Right lobe of liver (tissue), 6 donors: Measurements from ENCODE around the gene FAR2. TPM values are rescaled to one million over a fixed set of nuclear protein-coding genes. Genes with fewer than 3 reads are reported as not detected.

Experiments used
- ATAC-seq, 4 donors: fragments of 200-7000 bp; cut with Tn5 transposase; one replicate each; pipeline ENCODE4 v1.9.1; 2020; ENCODE audit warnings: mild to moderate bottlenecking in 4 of 4, moderate library complexity in 4 of 4
- DNase-seq, 3 donors: peaks; one replicate each; pipeline ENCODE4 v3.0.0-alpha.2; 2020
- H3K27ac ChIP-seq, 3 donors: fragments of 200-600 bp; one replicate each; pipeline ENCODE4 v1.8.0; 2022
- H3K27me3 ChIP-seq, 2 donors: fragments of 200-600 bp; one replicate each; pipeline ENCODE4 v1.8.0; 2022
- H3K36me3 ChIP-seq, 4 donors: fragments of 200-600 bp; sonication (generic) in 1 of 4; one replicate each; pipeline versions ENCODE4 v1.5.1 to v1.8.0; 2017 to 2022; ENCODE audit warnings: control low read depth in 1 of 4
- H3K4me1 ChIP-seq, 4 donors: fragments of 200-600 bp; sonication (generic) in 1 of 4; one replicate each; pipeline versions ENCODE4 v1.5.1 to v1.8.0; 2017 to 2022; ENCODE audit warnings: control low read depth in 1 of 4
- H3K4me3 ChIP-seq, 3 donors: fragments of 200-600 bp; one replicate each; pipeline ENCODE4 v1.8.0; 2022
- H3K9me3 ChIP-seq, 4 donors: fragments of 200-600 bp; sonication (generic) in 1 of 4; one replicate each; pipeline versions ENCODE4 v1.5.1 to v1.8.0; 2017 to 2022; ENCODE audit warnings: control low read depth in 1 of 4
- POLR2A ChIP-seq: fragments of 450-650 bp; IDR thresholded peaks from one replicate; pipeline ENCODE4 v1.6.1; 2017; ENCODE audit warnings: antibody characterized with exemption, mild to moderate bottlenecking
- WGBS: methylation state at CpG from one replicate; pipeline ENCODE4 v1.1.6; 2018; ENCODE audit warnings: low coverage, low lambda C conversion rate; ENCODE audit not compliant: insufficient coverage; ENCODE audit errors: missing lambda C conversion rate; 5-methylcytosine and 5-hydroxymethylcytosine counted together
- intact Hi-C, 2 donors: fragments of 100-400 bp; cut with DNase I; formaldehyde crosslinking; loops; one replicate each; pipeline versions ENCODE4 v1.11.2 to v1.14.1; 2022
- total RNA-seq, 6 experiments: library from RNA; depleted of rRNA in 2 of 6; stranded (reverse); fragments of >200 nt in 2 of 6; fragmentation: NEBNext Ultra II Directional in 3 of 6; extraction: Animal tissue kit (Norgen Biotek cat#: 25700) in 3 of 6; gene quantifications; one replicate each; pipeline versions ENCODE4 v1.1.0 to v1.2.4, GENCODE V29; 2016 to 2023
- TF ChIP-seq, protein P1 (sequence below), 4 donors: fragments of 200-600 bp in 3 of 4; fragments of 450-650 bp in 1 of 4; IDR thresholded peaks; one replicate each; pipeline versions ENCODE4 v1.5.1 to v1.8.0; 2016 to 2022; ENCODE audit warnings: antibody characterized with exemption in 4 of 4, mild to moderate bottlenecking in 2 of 4
- donor health status: DM: no; HTN: yes; CAD: no.
- donor health status: DM: no; HTN: no; CAD: no.
- donor health status: DM: no; HTN: no; CAD: no.
- donor health status: DM: no; HTN: yes; CAD: no.
- donor health status: DM: no; HTN: yes; CAD: no.

FAR2 gene
- total RNA-seq, 6 experiments from 2014 or later = 0.87 to 3.4 (median 1.9) TPM

DNA sequence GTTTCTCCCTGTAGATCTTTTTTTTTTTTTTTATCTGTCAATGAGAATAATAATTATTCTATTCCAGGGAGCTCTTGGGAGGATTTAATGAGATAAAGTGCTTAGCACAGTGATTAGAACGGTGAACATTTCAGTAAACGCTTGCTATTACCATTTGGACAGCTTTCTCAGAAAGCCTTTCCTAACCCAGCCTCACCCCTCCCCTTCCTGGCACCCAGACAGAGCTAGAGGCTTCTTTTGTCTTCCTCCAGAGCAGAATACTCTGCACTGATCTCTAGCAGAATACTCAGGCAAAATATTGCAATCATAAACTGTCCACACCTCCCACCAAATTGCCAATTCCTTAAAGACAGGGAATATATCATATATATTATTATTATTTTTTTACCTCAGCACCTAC lies 165.3 kb downstream of the FAR2 start:
- Histone ChIP-seq H3K36me3 (no peaks in the 10 kb centered on the region), H3K9me3 (no peaks in the 10 kb centered on the region), H3K4me1 (no peaks in the 10 kb centered on the region), H3K27ac (no peak overlapping the region), H3K4me3 (no peak overlapping the region), H3K27me3 (no peaks in the 10 kb centered on the region)
- no peak for ATAC-seq
- intact Hi-C loops = no loop called here
- no peak for TF ChIP-seq POLR2A
- TF ChIP-seq, protein P1, sequence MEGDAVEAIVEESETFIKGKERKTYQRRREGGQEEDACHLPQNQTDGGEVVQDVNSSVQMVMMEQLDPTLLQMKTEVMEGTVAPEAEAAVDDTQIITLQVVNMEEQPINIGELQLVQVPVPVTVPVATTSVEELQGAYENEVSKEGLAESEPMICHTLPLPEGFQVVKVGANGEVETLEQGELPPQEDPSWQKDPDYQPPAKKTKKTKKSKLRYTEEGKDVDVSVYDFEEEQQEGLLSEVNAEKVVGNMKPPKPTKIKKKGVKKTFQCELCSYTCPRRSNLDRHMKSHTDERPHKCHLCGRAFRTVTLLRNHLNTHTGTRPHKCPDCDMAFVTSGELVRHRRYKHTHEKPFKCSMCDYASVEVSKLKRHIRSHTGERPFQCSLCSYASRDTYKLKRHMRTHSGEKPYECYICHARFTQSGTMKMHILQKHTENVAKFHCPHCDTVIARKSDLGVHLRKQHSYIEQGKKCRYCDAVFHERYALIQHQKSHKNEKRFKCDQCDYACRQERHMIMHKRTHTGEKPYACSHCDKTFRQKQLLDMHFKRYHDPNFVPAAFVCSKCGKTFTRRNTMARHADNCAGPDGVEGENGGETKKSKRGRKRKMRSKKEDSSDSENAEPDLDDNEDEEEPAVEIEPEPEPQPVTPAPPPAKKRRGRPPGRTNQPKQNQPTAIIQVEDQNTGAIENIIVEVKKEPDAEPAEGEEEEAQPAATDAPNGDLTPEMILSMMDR (IDR thresholded peaks at IDR 0.05) = no peak
- 22% methylated on average over 2 of the region's 2 CpGs for WGBS
- no peak for DNase-seq

DNA sequence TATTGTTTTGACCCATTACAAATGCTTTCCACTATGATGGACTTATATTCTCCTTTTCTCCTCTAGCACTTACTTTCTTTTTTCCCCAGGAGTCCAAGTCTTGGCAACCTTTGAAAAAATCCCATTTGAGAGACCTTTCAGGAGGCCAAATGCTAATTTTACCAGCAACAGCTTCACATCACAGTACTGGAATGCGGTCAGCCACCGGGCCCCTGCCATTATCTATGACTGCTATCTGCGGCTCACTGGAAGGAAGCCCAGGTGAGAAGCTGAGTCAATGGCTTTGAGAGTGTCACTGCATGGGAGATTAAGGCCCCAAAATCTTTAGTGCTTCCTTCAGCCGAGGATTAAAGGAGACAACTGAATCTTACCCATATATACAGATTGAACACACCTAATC lies 167.7 kb downstream of the FAR2 start:
- H3K27me3 ChIP-seq = no peaks in the 10 kb centered on the region
- H3K4me3 ChIP-seq = no peak overlapping the region
- peak in 1 of 4 donors; percentile 22 for ATAC-seq
- WGBS = 59% methylated on average over 4 of the region's 4 CpGs
- no peaks in the 10 kb centered on the region for H3K9me3 ChIP-seq
- no peak overlapping the region for H3K27ac ChIP-seq
- TF ChIP-seq POLR2A = no peak
- TF ChIP-seq, protein P1 (IDR thresholded peaks at IDR 0.05) = no peak
- DNase-seq = peak in 1 of 3 donors; percentile 26
- peaks cover 0 to 13% (median 0%) of the 10 kb centered on the region in 4 donors for H3K4me1 ChIP-seq
- H3K36me3 ChIP-seq = no peaks in the 10 kb centered on the region
- intact Hi-C loops = loop anchor here in 1 of 2 donors (5.0 kb wide), 1 partner anchor 244 kb away; no protein-coding TSS in a partner anchor

DNA sequence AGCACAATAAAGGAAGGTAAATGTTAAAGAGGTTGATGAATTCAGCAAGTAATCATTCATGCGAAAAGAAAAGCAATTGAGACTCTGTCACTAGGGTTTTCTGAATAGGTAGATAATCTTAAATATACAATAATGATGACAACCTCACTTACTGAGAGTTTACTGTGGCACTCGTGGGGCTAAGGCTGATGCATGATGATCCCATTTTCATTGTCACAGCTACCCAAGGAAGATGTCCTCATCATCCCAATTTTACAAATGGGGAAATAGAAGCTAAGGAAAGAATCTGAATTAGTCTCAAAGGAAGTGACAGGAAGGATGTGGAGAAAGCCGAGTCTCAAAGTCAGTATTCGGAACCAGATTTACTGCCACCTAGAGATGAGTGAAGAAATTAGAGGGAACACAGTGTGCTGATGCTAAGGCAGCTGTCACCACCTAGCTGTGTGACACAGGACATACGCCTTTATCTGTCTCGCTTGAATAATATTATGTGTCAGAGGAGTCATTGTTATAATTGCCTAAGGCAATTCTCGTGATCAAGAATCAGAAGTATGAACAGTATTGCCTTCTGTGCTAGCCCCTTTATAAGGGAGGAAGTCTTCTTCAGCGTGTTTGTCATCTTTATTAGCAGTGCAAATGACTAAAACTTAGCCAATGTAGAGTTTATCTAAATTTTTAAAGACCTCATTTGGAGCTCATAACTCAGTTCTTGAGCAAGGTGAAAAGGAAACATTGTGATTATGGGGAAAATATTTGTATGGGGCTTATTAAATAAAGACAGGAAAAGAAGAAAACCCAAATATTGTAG lies 168.7 kb downstream of the FAR2 start:
- H3K27ac ChIP-seq = no peak overlapping the region
- no peak for TF ChIP-seq POLR2A
- TF ChIP-seq, protein P1 (IDR thresholded peaks at IDR 0.05) = peak; percentile 78 to 90 (median 80)
- H3K4me1 ChIP-seq = peaks cover 0 to 13% (median 0%) of the 10 kb centered on the region in 4 donors
- ATAC-seq (peak; percentile 95 to 99 (median 96)), DNase-seq (no peak)
- H3K4me3 ChIP-seq = no peak overlapping the region
- no peaks in the 10 kb centered on the region for H3K9me3 ChIP-seq
- H3K27me3 ChIP-seq = no peaks in the 10 kb centered on the region
- 27% methylated on average over 8 of the region's 8 CpGs for WGBS
- no peaks in the 10 kb centered on the region for H3K36me3 ChIP-seq
- intact Hi-C loops = loop anchor here in 1 of 2 donors (5.0 kb wide), 1 partner anchor 245 kb away; no protein-coding TSS in a partner anchor

DNA sequence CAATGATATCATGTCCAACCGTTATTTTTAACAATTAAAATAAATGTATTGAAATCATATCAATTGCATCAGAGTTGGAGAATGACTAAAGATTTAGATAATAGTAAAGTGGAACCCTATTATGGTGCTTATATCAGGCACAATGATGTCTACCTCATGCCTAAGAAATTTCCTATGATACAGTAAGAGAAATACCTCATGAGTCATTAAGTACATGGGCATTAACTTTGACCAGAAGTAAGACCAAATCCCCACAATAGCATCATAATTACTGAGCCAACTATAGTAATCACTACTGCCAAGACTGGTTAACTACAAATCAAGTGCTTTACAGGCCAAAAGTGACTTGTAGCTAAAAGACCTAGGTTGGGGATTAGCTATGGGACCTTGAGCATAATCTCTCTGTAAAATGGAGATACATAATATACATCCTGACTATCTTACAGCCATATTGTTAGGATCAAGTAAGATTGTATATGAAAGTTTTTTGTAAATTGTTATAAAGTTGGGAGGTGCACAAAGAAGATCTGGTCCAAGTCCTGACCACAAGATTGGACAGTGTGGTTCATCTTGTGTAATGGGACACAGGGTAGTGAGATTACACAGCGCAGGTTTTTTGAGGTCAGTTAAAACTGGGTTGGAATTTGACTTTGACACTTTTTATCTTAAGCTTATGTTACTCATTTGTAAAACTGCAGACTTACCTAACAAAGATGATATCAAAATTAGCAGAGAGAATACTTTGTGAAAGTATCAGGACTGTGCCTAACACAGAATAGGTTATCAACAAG lies 171.4 kb downstream of the FAR2 start:
- H3K4me3 ChIP-seq = no peak overlapping the region
- WGBS = 71% methylated on average over 2 of the region's 2 CpGs
- DNase-seq (no peak), ATAC-seq (peak; percentile 70 to 88 (median 77))
- H3K9me3 ChIP-seq = no peaks in the 10 kb centered on the region
- intact Hi-C loops = no loop called here
- H3K27ac ChIP-seq = peak overlapping the region in 1 of 3 donors; percentile 25
- H3K27me3 ChIP-seq = no peaks in the 10 kb centered on the region
- no peak for TF ChIP-seq POLR2A
- no peaks in the 10 kb centered on the region for H3K36me3 ChIP-seq
- peaks cover 0 to 13% (median 0%) of the 10 kb centered on the region in 4 donors for H3K4me1 ChIP-seq
